CD4-positive, alpha-beta T cell (primary cell): ENCODE data around the gene PTPRD. TPM values are rescaled to one million over a fixed set of nuclear protein-coding genes. Genes with fewer than 3 reads are reported as not detected.

ENCODE experiments used
- ATAC-seq: fragments of 200-7000 bp; cut with Tn5 transposase; one replicate; pipeline ENCODE4 v1.10.0; 2022; ENCODE audit warnings: mild to moderate bottlenecking; ENCODE audit not compliant: poor library complexity
- CTCF ChIA-PET: fragments of 350-600 bp; sonication (Branson Sonifier 250); formaldehyde crosslinking; loops from one replicate; lab custom pipeline; 2021; ENCODE audit warnings: antibody characterized with exemption, inconsistent platforms; lab: Charles Lee
- POLR2A ChIA-PET: fragments of 350-600 bp; sonication (Branson Sonifier 250); formaldehyde crosslinking; loops from one replicate; lab custom pipeline; 2021; ENCODE audit warnings: antibody characterized with exemption, inconsistent platforms; lab: Charles Lee
- DNase-seq, 14 experiments: peaks; one replicate each; pipeline ENCODE4 v3.0.0-alpha.2; 2013 to 2020; ENCODE audit warnings: mixed read lengths in 2 of 14
- H3K27ac ChIP-seq, 2 donors: one replicate each; pipeline versions ENCODE4 v1.5.1 to v1.7.0; 2013; ENCODE audit warnings: low read length in 2 of 2, low read depth in 1 of 2, mild to moderate bottlenecking in 1 of 2
- H3K27me3 ChIP-seq, 2 experiments: 1 replicate in 1 of 2; 2 replicates in 1 of 2; pipeline versions ENCODE4 v1.6.1 to v1.7.0; 2013; ENCODE audit warnings: low read length in 2 of 2, control low read depth in 1 of 2, mild to moderate bottlenecking in 1 of 2, moderate library complexity in 1 of 2; ENCODE audit not compliant: insufficient read depth in 2 of 2, control insufficient read depth in 1 of 2
- H3K36me3 ChIP-seq: one replicate; pipeline ENCODE4 v1.6.1; 2013; ENCODE audit warnings: low read length, control low read depth; ENCODE audit not compliant: insufficient read depth
- H3K4me1 ChIP-seq: one replicate; pipeline ENCODE4 v1.6.1; 2013; ENCODE audit warnings: low read length, control low read depth; ENCODE audit not compliant: insufficient read depth
- H3K4me3 ChIP-seq: one replicate; pipeline ENCODE4 v1.5.1; 2013; ENCODE audit warnings: mild to moderate bottlenecking, low read length, moderate library complexity
- H3K9me3 ChIP-seq, 2 experiments: 1 replicate in 1 of 2; 2 replicates in 1 of 2; pipeline versions ENCODE4 v1.6.1 to v1.7.0; 2013; ENCODE audit warnings: low read length in 2 of 2, mild to moderate bottlenecking in 2 of 2, control low read depth in 1 of 2, moderate library complexity in 1 of 2; ENCODE audit not compliant: control insufficient read depth in 1 of 2, insufficient read depth in 1 of 2
- H3K27ac Mint-ChIP-seq: one replicate; pipeline ENCODE4 v1.8.0; 2020; ENCODE audit warnings: mixed read lengths
- H3K27me3 Mint-ChIP-seq: one replicate; pipeline ENCODE4 v1.8.0; 2021; ENCODE audit warnings: mixed read lengths
- H3K36me3 Mint-ChIP-seq: one replicate; pipeline ENCODE4 v1.8.0; 2021; ENCODE audit warnings: low read depth, mixed read lengths
- H3K4me1 Mint-ChIP-seq: one replicate; pipeline ENCODE4 v1.8.0; 2021; ENCODE audit warnings: low read depth, mixed read lengths
- H3K4me3 Mint-ChIP-seq: one replicate; pipeline ENCODE4 v1.8.0; 2020; ENCODE audit warnings: mild to moderate bottlenecking, mixed read lengths
- H3K9me3 Mint-ChIP-seq: one replicate; pipeline ENCODE4 v1.8.0; 2020; ENCODE audit warnings: mixed read lengths
- CTCF ChIP-seq: fragments of 200-600 bp; IDR thresholded peaks from one replicate; pipeline ENCODE4 v1.8.0; 2022; ENCODE audit warnings: antibody characterized with exemption, mild to moderate bottlenecking
- intact Hi-C, 2 experiments: fragments of 100-400 bp; cut with DNase I in 1 of 2; cut with micrococcal nuclease in 1 of 2; formaldehyde crosslinking; loops; one replicate each; pipeline versions ENCODE4 v1.15.1 to v1.9.0; 2023 to 2025; cut with DNase I, micrococcal nuclease
- total RNA-seq, 174 experiments: library from RNA in 2 of 174; stranded (reverse) in 2 of 174; gene quantifications; one replicate each; pipeline ENCODE4 v1.2.3 and lab custom pipeline; 2021 to 2026

The PTPRD gene
- total RNA-seq, 2 experiments from 2014 or later: not detected

- H3K9me3 Mint-ChIP-seq: no peaks in the 10 kb centered on the region
- ChIA-PET POLR2A (no interaction called here), CTCF (no interaction called here)
- no peaks in the 10 kb centered on the region for H3K36me3 Mint-ChIP-seq
- no peak overlapping the region for H3K4me3 Mint-ChIP-seq
- Histone ChIP-seq H3K27ac (no peak overlapping the region), H3K9me3 (no peaks in the 10 kb centered on the region), H3K36me3 (no peaks in the 10 kb centered on the region), H3K4me1 (no peaks in the 10 kb centered on the region), H3K4me3 (no peak overlapping the region), H3K27me3 (no peaks in the 10 kb centered on the region)
- H3K27me3 Mint-ChIP-seq: no peaks in the 10 kb centered on the region
- no peak for DNase-seq
- no peak for TF ChIP-seq CTCF
- no peak overlapping the region for H3K27ac Mint-ChIP-seq
- no peaks in the 10 kb centered on the region for H3K4me1 Mint-ChIP-seq
- intact Hi-C loops: no loop called here
- ATAC-seq: no peak
Observed at GRCh38 chr9:8266861-8267260, 2345.9 kb downstream of the PTPRD start.

GRCh38 chr9:8265281-8265680 is 2347.5 kb downstream of the PTPRD start:
- POLR2A ChIA-PET: no interaction called here
- Histone ChIP-seq H3K27ac (no peak overlapping the region), H3K36me3 (no peaks in the 10 kb centered on the region), H3K4me3 (no peak overlapping the region), H3K9me3 (no peaks in the 10 kb centered on the region), H3K4me1 (no peaks in the 10 kb centered on the region), H3K27me3 (no peaks in the 10 kb centered on the region)
- Mint-ChIP-seq H3K4me3 (no peak overlapping the region), H3K36me3 (no peaks in the 10 kb centered on the region), H3K27me3 (no peaks in the 10 kb centered on the region), H3K9me3 (no peaks in the 10 kb centered on the region), H3K4me1 (no peaks in the 10 kb centered on the region), H3K27ac (no peak overlapping the region)
- intact Hi-C loops: no loop called here
- TF ChIP-seq CTCF: no peak
- ATAC-seq (no peak), DNase-seq (no peak)
- CTCF ChIA-PET: interaction anchor here (0.5 kb wide), 1 partner anchor 1724 kb away, joined by 3 read pairs; no protein-coding TSS in a partner anchor
